ENCODE results near the gene JAML.

- TF ChIP-seq CTCF (IDR thresholded peaks at IDR 0.05; ENCODE audit: low read length) (no peak), EZH2 (IDR thresholded peaks at IDR 0.05; ENCODE audit: borderline replicate concordance, low read length) (no peak)
Observed at GRCh38 chr11:118219732-118220131, 5.1 kb downstream of the JAML start.

All from OCI-LY1 (cell line).